Astrocyte (in vitro differentiated cells and primary cell): ENCODE data around the gene GATC. TPM values are rescaled to one million over a fixed set of nuclear protein-coding genes. Genes with fewer than 3 reads are reported as not detected.
A peak's percentile ranks its signal among the peaks of the same experiment; 100 is the strongest.

Source experiments
- DNase-seq: peaks from one replicate; pipeline ENCODE4 v3.0.0-alpha.2; 2010; ENCODE audit warnings: low read depth
- FAIRE-seq: peaks from 2 replicates; lab custom pipeline; 2011; peaks lifted over from hg19 to GRCh38; lab: Jason Lieb, UNC
- H2AFZ ChIP-seq: 2 replicates; pipeline ENCODE4 v1.6.0; 2012; ENCODE audit warnings: low read depth, low read length, inconsistent platforms
- H3K27ac ChIP-seq: 2 replicates; pipeline ENCODE4 v1.5.1; 2011; ENCODE audit warnings: low read depth, low read length, inconsistent platforms
- H3K27me3 ChIP-seq: 2 replicates; pipeline ENCODE4 v1.6.0; 2011; ENCODE audit warnings: low read length, inconsistent platforms; ENCODE audit not compliant: insufficient read depth
- H3K36me3 ChIP-seq: 2 replicates; pipeline ENCODE4 v1.5.1; 2011; ENCODE audit warnings: low read length, inconsistent platforms; ENCODE audit not compliant: insufficient read depth
- H3K4me1 ChIP-seq: 2 replicates; pipeline ENCODE4 v1.5.1; 2011; ENCODE audit warnings: low read length, inconsistent platforms; ENCODE audit not compliant: insufficient read depth
- H3K4me2 ChIP-seq: 2 replicates; pipeline ENCODE4 v1.6.0; 2012; ENCODE audit warnings: low read length, inconsistent platforms
- H3K4me3 ChIP-seq: 2 replicates; pipeline ENCODE4 v1.5.1; 2011; ENCODE audit warnings: low read depth, mild to moderate bottlenecking, low read length, inconsistent platforms; ENCODE audit not compliant: insufficient read depth
- H3K79me2 ChIP-seq: 2 replicates; pipeline ENCODE4 v1.6.0; 2012; ENCODE audit warnings: mild to moderate bottlenecking, low read length, inconsistent platforms; ENCODE audit not compliant: insufficient read depth
- H3K9ac ChIP-seq: 2 replicates; pipeline ENCODE4 v1.6.0; 2012; ENCODE audit warnings: mild to moderate bottlenecking, low read length, inconsistent platforms
- H3K9me3 ChIP-seq: 2 replicates; pipeline ENCODE4 v1.5.1; 2012; ENCODE audit warnings: low read depth, mild to moderate bottlenecking, low read length, inconsistent platforms; ENCODE audit not compliant: insufficient read depth
- H4K20me1 ChIP-seq: 2 replicates; pipeline ENCODE4 v1.6.0; 2012; ENCODE audit warnings: low read length, inconsistent platforms; ENCODE audit not compliant: insufficient read depth
- H3K27ac Mint-ChIP-seq: one replicate; pipeline ENCODE4 v1.8.0; 2021; ENCODE audit warnings: mild to moderate bottlenecking, mixed read lengths; ENCODE audit not compliant: unreplicated experiment
- H3K27me3 Mint-ChIP-seq: one replicate; pipeline ENCODE4 v1.8.0; 2021; ENCODE audit warnings: low read depth, mixed read lengths; ENCODE audit not compliant: unreplicated experiment
- H3K36me3 Mint-ChIP-seq: one replicate; pipeline ENCODE4 v1.8.0; 2021; ENCODE audit warnings: low read depth, mixed read lengths; ENCODE audit not compliant: unreplicated experiment
- H3K4me1 Mint-ChIP-seq: one replicate; pipeline ENCODE4 v1.8.0; 2021; ENCODE audit warnings: low read depth, mixed read lengths; ENCODE audit not compliant: unreplicated experiment
- H3K4me3 Mint-ChIP-seq: one replicate; pipeline ENCODE4 v1.8.0; 2021; ENCODE audit warnings: mild to moderate bottlenecking, moderate library complexity, mixed read lengths; ENCODE audit not compliant: unreplicated experiment
- H3K9me3 Mint-ChIP-seq: one replicate; pipeline ENCODE4 v1.8.0; 2021; ENCODE audit warnings: mild to moderate bottlenecking, mixed read lengths; ENCODE audit not compliant: unreplicated experiment
- EZH2 ChIP-seq: IDR thresholded peaks from 2 replicates; pipeline ENCODE4 v1.6.1; 2012; ENCODE audit warnings: mild to moderate bottlenecking, low read length, inconsistent platforms; ENCODE audit not compliant: insufficient read depth
- total RNA-seq: library from RNA; stranded (reverse); gene quantifications from 2 replicates; pipeline ENCODE4 v1.2.1, GENCODE V29; 2021
- TF ChIP-seq, protein P1 (sequence below): IDR thresholded peaks from 2 replicates; pipeline ENCODE4 v1.5.1; 2011; ENCODE audit warnings: low read depth, mild to moderate bottlenecking, inconsistent platforms, low read length, moderate library complexity; ENCODE audit not compliant: insufficient read depth

The GATC gene
- total RNA-seq, 1 donor from 2014 or later: 28.8 TPM

DNA sequence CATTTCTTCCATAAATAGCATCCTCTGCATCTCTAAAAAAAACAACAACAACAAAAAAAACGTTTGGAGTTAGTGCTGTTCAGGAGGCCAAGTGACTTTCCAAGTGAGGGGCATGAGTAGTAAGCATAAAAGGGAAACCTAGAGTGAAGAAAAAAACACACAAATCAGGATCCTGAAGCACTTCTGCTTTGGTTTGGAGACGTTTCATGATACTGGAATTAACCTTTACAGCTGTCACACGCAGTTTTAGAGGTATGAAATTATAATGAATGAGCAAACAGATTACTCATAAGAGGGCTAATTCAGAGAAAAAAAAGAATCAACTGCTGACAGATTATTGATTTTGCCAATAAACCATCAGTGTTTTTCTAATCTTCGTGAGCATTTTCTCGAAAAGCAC, 19.5 kb downstream of the GATC start:
- no peaks in the 10 kb centered on the region for H3K27me3 ChIP-seq
- H3K27ac ChIP-seq: no peak overlapping the region
- FAIRE-seq (no peak), DNase-seq (no peak)
- H2AFZ ChIP-seq: no peak overlapping the region
- Mint-ChIP-seq H3K27me3 (no peaks in the 10 kb centered on the region), H3K4me1 (peaks cover 19% of the 10 kb centered on the region), H3K36me3 (peaks cover 9% of the 10 kb centered on the region), H3K27ac (no peak overlapping the region), H3K4me3 (peak overlapping the region; percentile 17), H3K9me3 (no peaks in the 10 kb centered on the region)
- H3K4me3 ChIP-seq: no peak overlapping the region
- peaks cover 69% of the 10 kb centered on the region for H4K20me1 ChIP-seq
- H3K79me2 ChIP-seq: peaks cover 79% of the 10 kb centered on the region
- H3K36me3 ChIP-seq: peaks cover 46% of the 10 kb centered on the region
- H3K4me1 ChIP-seq: peaks cover 9% of the 10 kb centered on the region
- no peak overlapping the region for H3K9ac ChIP-seq
- no peaks in the 10 kb centered on the region for H3K9me3 ChIP-seq
- TF ChIP-seq EZH2: no peak
- TF ChIP-seq, protein P1, sequence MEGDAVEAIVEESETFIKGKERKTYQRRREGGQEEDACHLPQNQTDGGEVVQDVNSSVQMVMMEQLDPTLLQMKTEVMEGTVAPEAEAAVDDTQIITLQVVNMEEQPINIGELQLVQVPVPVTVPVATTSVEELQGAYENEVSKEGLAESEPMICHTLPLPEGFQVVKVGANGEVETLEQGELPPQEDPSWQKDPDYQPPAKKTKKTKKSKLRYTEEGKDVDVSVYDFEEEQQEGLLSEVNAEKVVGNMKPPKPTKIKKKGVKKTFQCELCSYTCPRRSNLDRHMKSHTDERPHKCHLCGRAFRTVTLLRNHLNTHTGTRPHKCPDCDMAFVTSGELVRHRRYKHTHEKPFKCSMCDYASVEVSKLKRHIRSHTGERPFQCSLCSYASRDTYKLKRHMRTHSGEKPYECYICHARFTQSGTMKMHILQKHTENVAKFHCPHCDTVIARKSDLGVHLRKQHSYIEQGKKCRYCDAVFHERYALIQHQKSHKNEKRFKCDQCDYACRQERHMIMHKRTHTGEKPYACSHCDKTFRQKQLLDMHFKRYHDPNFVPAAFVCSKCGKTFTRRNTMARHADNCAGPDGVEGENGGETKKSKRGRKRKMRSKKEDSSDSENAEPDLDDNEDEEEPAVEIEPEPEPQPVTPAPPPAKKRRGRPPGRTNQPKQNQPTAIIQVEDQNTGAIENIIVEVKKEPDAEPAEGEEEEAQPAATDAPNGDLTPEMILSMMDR: no peak
- H3K4me2 ChIP-seq: no peak overlapping the region

- Mint-ChIP-seq H3K4me1 (peaks cover 22% of the 10 kb centered on the region), H3K27me3 (no peaks in the 10 kb centered on the region), H3K4me3 (peak overlapping the region; percentile 62), H3K27ac (peak overlapping the region; percentile 1), H3K36me3 (peaks cover 9% of the 10 kb centered on the region), H3K9me3 (no peaks in the 10 kb centered on the region)
- peak overlapping the region; percentile 16 for H3K4me2 ChIP-seq
- DNase-seq (no peak), FAIRE-seq (no peak)
- no peak overlapping the region for H3K9ac ChIP-seq
- TF ChIP-seq, protein P1: peak; percentile 43
- TF ChIP-seq EZH2: no peak
- no peak overlapping the region for H3K4me3 ChIP-seq
- H3K79me2 ChIP-seq: peaks cover 79% of the 10 kb centered on the region
- H2AFZ ChIP-seq: no peak overlapping the region
- H3K9me3 ChIP-seq: no peaks in the 10 kb centered on the region
- H3K36me3 ChIP-seq: peaks cover 42% of the 10 kb centered on the region
- H3K27ac ChIP-seq: no peak overlapping the region
- no peaks in the 10 kb centered on the region for H3K27me3 ChIP-seq
- peaks cover 9% of the 10 kb centered on the region for H3K4me1 ChIP-seq
- H4K20me1 ChIP-seq: peaks cover 69% of the 10 kb centered on the region
Observed at GRCh38 chr12:120466560-120467315, 20.5 kb downstream of the GATC start.

DNA sequence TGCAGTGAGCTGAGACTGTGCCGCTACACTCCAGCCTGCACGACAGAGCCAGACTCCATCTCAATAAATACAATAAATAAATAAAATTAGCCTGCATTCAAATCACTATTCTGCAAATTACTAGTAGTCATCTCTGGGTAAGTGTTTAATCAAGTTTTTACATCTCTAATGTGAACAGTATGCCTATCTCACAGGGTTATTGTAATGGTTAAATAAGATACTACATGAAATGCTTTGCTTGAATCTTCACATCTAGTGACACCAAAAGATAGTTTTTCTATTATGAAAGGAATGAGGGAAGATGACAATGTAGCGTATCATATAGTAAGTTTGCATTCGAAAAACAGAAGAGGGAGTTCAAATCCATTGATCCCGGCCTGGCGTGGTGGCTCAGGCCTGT, 21.2 kb downstream of the GATC start:
- Histone ChIP-seq H3K4me3 (no peak overlapping the region), H3K79me2 (peaks cover 82% of the 10 kb centered on the region), H2AFZ (no peak overlapping the region), H3K9me3 (no peaks in the 10 kb centered on the region), H3K9ac (no peak overlapping the region), H3K4me2 (peak overlapping the region; percentile 86), H3K36me3 (peaks cover 35% of the 10 kb centered on the region), H3K4me1 (peaks cover 9% of the 10 kb centered on the region), H3K27me3 (no peaks in the 10 kb centered on the region), H3K27ac (no peak overlapping the region), H4K20me1 (peaks cover 65% of the 10 kb centered on the region)
- Mint-ChIP-seq H3K4me1 (peaks cover 25% of the 10 kb centered on the region), H3K9me3 (no peaks in the 10 kb centered on the region), H3K4me3 (peak overlapping the region; percentile 96), H3K27ac (no peak overlapping the region), H3K27me3 (no peaks in the 10 kb centered on the region), H3K36me3 (peaks cover 9% of the 10 kb centered on the region)
- TF ChIP-seq EZH2: no peak
- TF ChIP-seq, protein P1: no peak
- FAIRE-seq (no peak), DNase-seq (no peak)
